DOHH2 (cell line): ENCODE results near the gene LIF.

Experiments used
- H3F3A ChIP-seq: fragments of 200-600 bp; sonication (generic), shearing (Covaris generic); 2 replicates; pipeline ENCODE4 v1.6.0; 2016; ENCODE audit warnings: antibody characterized with exemption, mild to moderate bottlenecking; ENCODE audit not compliant: control insufficient read depth, insufficient read depth
- H3K27ac ChIP-seq: fragments of 200-600 bp; sonication (generic); 2 replicates; pipeline ENCODE4 v1.5.1; 2014; ENCODE audit warnings: low read depth, mild to moderate bottlenecking, low read length, moderate library complexity
- H3K27me3 ChIP-seq: fragments of 200-600 bp; sonication (generic); 2 replicates; pipeline ENCODE4 v1.6.1; 2014; ENCODE audit warnings: mild to moderate bottlenecking, low read length, mixed read lengths; ENCODE audit not compliant: control insufficient read depth
- H3K36me3 ChIP-seq: fragments of 200-600 bp; sonication (generic); 2 replicates; pipeline ENCODE4 v1.6.1; 2014; ENCODE audit warnings: mild to moderate bottlenecking, low read length, moderate library complexity, mixed read lengths; ENCODE audit not compliant: control insufficient read depth
- H3K4me1 ChIP-seq: fragments of 200-600 bp; sonication (generic); 2 replicates; pipeline ENCODE4 v1.6.1; 2014; ENCODE audit warnings: mild to moderate bottlenecking, low read length, mixed read lengths; ENCODE audit not compliant: control insufficient read depth
- H3K4me2 ChIP-seq: fragments of 200-600 bp; sonication (generic); 2 replicates; pipeline ENCODE4 v1.6.0; 2014; ENCODE audit warnings: mild to moderate bottlenecking, low read length, moderate library complexity
- H3K4me3 ChIP-seq: fragments of 200-600 bp; sonication (generic); 2 replicates; pipeline ENCODE4 v1.5.1; 2014; ENCODE audit warnings: mild to moderate bottlenecking, low read length, mixed read lengths
- H3K79me2 ChIP-seq: fragments of 200-600 bp; sonication (generic); 2 replicates; pipeline ENCODE4 v1.6.1; 2014; ENCODE audit warnings: mild to moderate bottlenecking, low read length, mixed read lengths; ENCODE audit not compliant: control insufficient read depth
- H3K9me2 ChIP-seq: fragments of 200-600 bp; sonication (generic); replicated peaks from 2 replicates; pipeline ENCODE4 v1.6.1; 2014; ENCODE audit warnings: mild to moderate bottlenecking, low read length, mixed read lengths; ENCODE audit not compliant: control insufficient read depth
- H3K9me3 ChIP-seq: fragments of 200-600 bp; sonication (generic); 2 replicates; pipeline ENCODE4 v1.6.1; 2014; ENCODE audit warnings: antibody characterized with exemption, low read length, mixed read lengths; ENCODE audit not compliant: control insufficient read depth, insufficient read depth
- H4K20me1 ChIP-seq: fragments of 200-600 bp; sonication (generic); 2 replicates; pipeline ENCODE4 v1.6.0; 2014; ENCODE audit warnings: low read depth, mild to moderate bottlenecking, antibody characterized with exemption, low read length, moderate library complexity; ENCODE audit not compliant: control insufficient read depth, insufficient read depth
- CTCF ChIP-seq: fragments of 200-600 bp; sonication (generic); IDR thresholded peaks from one replicate; pipeline ENCODE4 v1.5.1; 2014; ENCODE audit warnings: antibody characterized with exemption, mild to moderate bottlenecking, low read depth, low read length; ENCODE audit not compliant: poor library complexity, severe bottlenecking
- EZH2phosphoT487 ChIP-seq: fragments of 200-600 bp; sonication (generic); IDR thresholded peaks from 2 replicates; pipeline ENCODE4 v1.6.1; 2017; ENCODE audit warnings: borderline replicate concordance, mild to moderate bottlenecking, antibody characterized with exemption, low read length, moderate library complexity, mixed read lengths

Gene LIF

DNA sequence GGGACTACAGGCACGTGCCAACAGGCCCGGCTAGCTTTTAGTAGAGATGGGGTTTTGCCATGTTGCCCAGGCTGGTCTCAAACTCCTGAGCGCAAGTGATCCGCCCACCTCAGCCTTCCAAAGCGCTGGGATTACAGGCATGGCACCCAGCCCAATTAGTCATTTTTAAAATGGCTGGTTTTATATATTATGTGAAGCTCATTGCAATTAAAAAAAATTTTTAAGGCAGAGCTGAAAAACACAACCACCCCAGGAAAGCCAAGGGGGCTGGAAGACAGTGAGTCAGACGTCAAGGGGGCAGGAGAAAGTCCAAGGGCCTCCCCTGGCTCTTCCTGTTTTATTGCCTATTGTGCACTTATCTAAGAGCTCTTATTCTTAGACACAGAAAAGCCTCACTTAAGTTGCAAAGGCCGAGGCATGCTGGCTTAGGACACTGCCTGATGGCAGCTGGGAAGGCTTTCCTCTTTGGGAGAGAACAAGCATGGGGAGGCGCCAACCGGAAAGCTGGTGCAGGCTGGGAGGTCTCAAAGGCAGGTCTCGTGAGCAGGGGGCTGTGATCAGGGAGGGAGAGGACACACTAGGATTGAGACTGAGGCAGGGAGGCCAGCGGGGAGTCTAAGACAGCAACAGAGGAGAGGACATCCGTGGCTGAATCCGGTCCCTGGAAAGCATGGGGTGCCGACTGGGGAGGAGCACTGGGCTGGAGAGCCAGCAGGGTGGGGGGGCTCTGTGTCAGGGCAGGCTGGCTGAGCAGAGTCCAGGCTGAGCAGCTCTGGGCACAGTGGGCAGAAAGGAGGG is 31.2 kb upstream of the LIF start:
- Histone ChIP-seq H3K4me2 (no peak overlapping the region), H3K9me2 (no peaks in the 10 kb centered on the region), H4K20me1 (no peaks in the 10 kb centered on the region), H3K4me3 (no peak overlapping the region), H3K36me3 (no peaks in the 10 kb centered on the region), H3K27me3 (peaks cover 21% of the 10 kb centered on the region), H3F3A (no peaks in the 10 kb centered on the region), H3K4me1 (no peaks in the 10 kb centered on the region), H3K9me3 (no peaks in the 10 kb centered on the region), H3K79me2 (no peaks in the 10 kb centered on the region), H3K27ac (no peak overlapping the region)
- no peak for TF ChIP-seq CTCF
- no peak for TF ChIP-seq EZH2phosphoT487

DNA sequence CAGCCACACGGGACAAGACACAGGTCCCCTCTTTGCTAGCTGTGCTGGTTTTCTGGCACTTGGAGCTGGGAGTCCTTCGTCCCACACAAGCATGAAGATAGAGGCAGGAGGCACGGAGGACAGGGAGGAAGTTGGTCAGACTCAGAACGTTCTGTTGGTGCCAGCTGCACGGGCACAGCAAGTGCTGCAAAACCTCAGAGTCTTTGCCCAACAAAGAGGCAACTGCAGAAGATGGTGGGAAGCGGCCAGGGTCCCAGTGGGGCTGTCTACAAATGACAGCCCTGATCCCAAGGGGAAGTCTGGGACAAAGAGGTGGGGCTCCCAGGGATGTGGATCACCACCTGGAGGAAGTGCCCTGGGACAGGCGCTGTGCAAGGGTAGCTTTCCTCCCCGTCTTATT is 29.5 kb upstream of the LIF start:
- H3K4me1 ChIP-seq = no peaks in the 10 kb centered on the region
- H3K9me2 ChIP-seq = no peaks in the 10 kb centered on the region
- no peak overlapping the region for H3K4me3 ChIP-seq
- no peak overlapping the region for H3K4me2 ChIP-seq
- no peaks in the 10 kb centered on the region for H3K79me2 ChIP-seq
- H3K9me3 ChIP-seq = no peaks in the 10 kb centered on the region
- H4K20me1 ChIP-seq = no peaks in the 10 kb centered on the region
- H3K27me3 ChIP-seq = peaks cover 17% of the 10 kb centered on the region
- H3K27ac ChIP-seq = no peak overlapping the region
- TF ChIP-seq EZH2phosphoT487 = no peak
- TF ChIP-seq CTCF = no peak
- no peaks in the 10 kb centered on the region for H3K36me3 ChIP-seq
- no peaks in the 10 kb centered on the region for H3F3A ChIP-seq

GRCh38 chr22:30275625-30276024 is 29.1 kb upstream of the LIF start:
- Histone ChIP-seq H3F3A (no peaks in the 10 kb centered on the region), H3K27me3 (peaks cover 17% of the 10 kb centered on the region), H3K9me2 (no peaks in the 10 kb centered on the region), H3K9me3 (no peaks in the 10 kb centered on the region), H3K4me3 (no peak overlapping the region), H3K4me1 (no peaks in the 10 kb centered on the region), H4K20me1 (no peaks in the 10 kb centered on the region), H3K27ac (no peak overlapping the region), H3K79me2 (no peaks in the 10 kb centered on the region), H3K4me2 (no peak overlapping the region), H3K36me3 (no peaks in the 10 kb centered on the region)
- TF ChIP-seq CTCF (no peak), EZH2phosphoT487 (no peak)
